HG02973 (cell line): Measurements from ENCODE around the gene MYO1G.
A peak's percentile ranks its signal among the peaks of the same experiment; 100 is the strongest.
"Not testable (repeated sequence)": the region's sequence is repeated elsewhere in the genome, so short reads cannot be mapped to it uniquely, and the experiment has no call there.

Source experiments
- ATAC-seq: cut with Tn5 transposase; IDR thresholded peaks from one replicate; pipeline ENCODE4 v1.9.1; 2021; ENCODE audit warnings: moderate library complexity; ENCODE audit not compliant: unreplicated experiment

The MYO1G gene

DNA sequence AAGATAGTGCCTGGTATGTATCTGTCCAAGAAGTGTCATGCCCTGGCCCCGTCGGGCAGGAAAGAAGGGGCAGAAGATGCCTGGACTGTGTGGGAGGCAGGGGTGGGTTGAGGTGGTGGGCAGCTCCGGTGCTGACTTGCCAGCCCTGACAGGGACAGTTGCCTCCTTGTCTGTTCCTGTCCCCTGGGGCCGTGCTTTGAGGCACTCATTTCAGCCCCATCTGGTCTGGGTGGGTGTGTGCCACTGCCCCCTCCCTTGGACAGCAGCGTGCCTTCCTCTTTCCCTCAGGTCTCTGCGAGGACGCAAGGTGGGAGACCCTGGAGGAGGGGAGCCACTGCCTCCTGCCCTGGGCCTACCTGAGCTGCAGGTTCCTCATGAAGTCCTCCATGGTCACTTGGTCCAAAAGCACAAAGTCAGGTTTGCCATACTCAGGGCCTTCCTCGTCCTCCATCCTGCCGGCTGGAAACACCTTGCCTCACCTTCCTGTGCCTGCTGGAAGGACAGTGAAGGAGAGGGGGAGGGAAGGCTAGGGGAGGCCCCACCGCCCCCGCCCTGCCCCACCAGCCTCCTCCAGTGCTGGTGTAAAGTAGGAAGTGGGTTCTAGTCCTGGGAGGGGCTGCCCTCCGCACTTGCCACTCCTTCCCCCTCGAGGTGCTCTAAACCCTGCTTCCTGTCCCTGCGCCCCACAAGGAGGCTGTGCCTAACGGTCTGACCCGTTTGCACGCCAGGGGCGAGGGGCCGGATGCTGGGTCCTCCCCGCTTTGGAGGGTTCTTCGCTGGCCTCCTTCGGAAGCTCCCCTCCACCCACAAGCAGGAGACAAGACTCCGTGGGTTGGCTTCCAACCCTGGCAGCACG, at the start of gene MYO1G:
Gene MYO1G, minus strand, starts transcription at position 505 of the 856 bp plus-strand sequence. Its CDS starts 54 bp downstream, at position 451.
- ATAC-seq: peak; percentile 48

- ATAC-seq: no peak
Observed at GRCh38 chr7:45028138-45028919, 49.5 kb upstream of the MYO1G start.

DNA sequence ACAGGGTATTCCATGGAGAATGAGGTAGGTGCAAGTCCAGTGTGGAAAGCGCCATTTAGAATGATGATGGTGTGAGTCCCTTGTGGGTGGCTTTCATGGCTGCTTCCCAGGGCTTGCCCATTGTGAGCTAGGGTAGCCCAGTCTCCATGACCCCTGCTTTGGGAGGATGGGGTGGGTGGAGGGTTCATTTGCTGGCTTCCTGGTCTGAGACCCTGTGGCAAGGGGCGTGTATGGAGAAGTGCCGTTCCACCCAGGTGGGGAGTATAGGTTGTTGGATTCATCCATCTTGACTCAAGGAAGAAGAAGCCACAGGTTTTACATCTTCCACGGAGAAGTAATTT, 48.9 kb upstream of the MYO1G start:
- no peak for ATAC-seq

GRCh38 chr7:45026984-45027773, 48.4 kb upstream of the MYO1G start:
- peak; percentile 42 for ATAC-seq

DNA sequence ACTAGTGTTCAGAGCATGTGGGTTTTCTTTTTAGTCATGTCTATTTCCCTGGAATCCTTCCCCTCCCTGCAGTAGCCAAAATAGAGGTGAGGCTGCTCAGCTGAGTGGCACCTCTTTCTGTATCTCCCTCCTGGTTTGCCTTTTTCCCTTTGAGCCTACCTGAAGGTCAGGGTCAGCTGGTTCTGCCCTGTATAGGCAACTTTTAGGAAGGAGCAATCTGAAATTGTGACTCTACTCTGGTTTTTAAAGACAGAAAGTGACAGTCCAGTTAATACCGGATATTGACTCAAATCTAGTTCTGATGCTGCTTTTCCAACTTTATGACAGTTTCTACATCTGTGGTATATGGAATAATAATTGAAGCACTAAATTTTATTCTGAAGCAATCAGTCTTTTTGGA, 47.2 kb upstream of the MYO1G start:
- no peak for ATAC-seq

GRCh38 chr7:45025473-45025872, 46.7 kb upstream of the MYO1G start:
- not testable (repeated sequence) for ATAC-seq

DNA sequence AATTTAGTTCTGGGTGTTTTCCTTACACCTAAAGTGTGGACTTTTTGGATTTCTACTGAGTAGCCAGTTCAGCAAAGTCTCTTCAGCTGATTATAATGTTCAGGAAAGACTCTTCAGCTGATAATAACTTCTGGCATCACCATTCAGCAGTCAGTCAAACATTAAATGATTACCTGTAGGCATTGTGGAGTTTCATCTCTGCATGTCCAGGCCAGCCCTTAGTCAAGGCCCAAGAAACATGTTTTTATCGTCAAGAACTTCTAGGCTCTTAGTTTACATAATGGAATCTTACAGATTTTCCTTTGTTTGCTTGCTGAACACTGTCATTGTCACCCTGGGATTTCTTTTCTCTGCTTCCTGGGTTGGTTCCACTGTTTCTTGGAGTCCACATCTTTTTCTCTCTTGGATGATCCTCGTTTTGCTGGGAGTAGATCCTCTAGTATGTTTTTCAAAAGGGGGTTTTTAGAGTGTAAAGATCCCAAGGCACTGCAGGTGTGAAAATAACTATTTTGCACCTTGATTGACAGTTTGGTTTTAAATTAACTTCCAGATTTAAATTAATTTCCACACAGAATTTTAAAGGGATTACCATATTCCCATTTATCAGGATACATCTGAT, 45.4 kb upstream of the MYO1G start:
- no peak for ATAC-seq

DNA sequence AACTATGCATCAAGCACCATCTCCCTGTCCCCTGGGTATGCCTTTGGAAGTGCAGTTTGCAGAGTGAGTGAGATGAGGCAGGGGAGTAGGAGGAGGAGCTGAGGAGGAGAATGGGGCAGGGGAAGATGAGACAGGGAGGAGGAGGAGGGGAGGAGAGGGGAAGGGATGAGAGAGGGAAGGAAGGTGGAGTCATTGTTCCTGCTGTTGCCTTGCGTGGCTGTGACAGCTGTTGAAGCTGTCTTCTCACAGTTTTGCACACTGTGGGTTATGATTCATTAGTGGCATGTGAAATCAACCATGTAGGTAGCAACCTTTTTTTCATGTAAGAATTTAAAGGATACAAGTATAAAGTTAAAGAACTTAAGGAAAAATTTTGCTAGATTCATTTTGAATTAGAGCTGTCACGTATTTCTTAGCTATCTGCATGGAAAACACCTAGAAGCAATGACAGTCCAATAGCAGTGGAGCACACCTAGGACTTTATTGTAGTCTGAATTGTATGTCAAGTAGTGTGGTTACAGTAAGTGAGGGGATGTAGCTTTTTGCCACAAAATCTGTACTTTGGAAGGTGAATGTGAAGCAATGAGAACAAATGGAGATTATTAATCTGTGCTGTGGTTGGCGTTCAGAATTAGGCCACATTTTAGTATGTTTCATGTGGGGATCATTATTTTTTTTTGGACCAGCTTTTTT, 42.9 kb upstream of the MYO1G start:
- ATAC-seq: peak; percentile 61

DNA sequence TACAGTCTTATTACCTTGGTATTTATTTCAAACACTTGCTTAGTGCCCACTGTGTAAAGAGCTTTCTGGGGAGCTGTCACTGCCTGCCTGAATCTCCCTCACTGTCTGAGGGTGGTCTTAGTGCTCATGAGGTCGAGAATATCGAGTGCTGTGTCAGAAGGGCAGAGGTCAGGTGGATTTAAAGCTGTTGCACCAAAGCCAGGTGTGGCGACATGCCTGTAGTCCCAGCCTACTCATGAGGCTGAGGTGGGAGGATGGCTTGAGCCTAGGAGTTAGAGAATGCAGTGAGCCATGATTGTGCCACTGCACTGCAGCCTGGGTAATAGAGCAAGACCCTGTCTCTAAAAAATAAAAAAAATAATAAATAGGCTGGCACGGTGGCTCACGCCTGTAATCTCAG, 42.1 kb upstream of the MYO1G start:
- ATAC-seq: no peak

DNA sequence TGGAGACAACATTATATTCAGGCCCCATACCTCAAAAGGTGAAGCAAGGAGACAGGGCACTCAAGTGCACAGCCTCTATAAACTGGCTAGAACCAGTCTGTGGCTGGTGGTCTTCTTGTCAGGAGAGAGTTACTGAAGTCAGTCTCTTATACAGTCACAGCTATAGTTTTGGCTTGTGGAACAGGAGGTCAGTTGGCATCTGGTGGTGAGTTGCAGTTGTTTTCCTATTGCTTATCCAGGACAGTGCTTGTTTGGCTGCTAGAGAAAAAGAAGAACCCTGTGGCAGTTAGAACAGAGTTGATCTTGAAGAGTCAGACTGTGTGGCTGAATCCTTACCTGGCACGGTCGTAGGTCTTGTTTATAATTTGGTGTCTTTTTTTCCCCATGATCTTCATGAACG, 38.4 kb upstream of the MYO1G start:
- ATAC-seq: no peak

- ATAC-seq: no peak
Observed at GRCh38 chr7:45015313-45015712, 36.5 kb upstream of the MYO1G start.

GRCh38 chr7:45013465-45013967, 34.7 kb upstream of the MYO1G start:
- no peak for ATAC-seq

DNA sequence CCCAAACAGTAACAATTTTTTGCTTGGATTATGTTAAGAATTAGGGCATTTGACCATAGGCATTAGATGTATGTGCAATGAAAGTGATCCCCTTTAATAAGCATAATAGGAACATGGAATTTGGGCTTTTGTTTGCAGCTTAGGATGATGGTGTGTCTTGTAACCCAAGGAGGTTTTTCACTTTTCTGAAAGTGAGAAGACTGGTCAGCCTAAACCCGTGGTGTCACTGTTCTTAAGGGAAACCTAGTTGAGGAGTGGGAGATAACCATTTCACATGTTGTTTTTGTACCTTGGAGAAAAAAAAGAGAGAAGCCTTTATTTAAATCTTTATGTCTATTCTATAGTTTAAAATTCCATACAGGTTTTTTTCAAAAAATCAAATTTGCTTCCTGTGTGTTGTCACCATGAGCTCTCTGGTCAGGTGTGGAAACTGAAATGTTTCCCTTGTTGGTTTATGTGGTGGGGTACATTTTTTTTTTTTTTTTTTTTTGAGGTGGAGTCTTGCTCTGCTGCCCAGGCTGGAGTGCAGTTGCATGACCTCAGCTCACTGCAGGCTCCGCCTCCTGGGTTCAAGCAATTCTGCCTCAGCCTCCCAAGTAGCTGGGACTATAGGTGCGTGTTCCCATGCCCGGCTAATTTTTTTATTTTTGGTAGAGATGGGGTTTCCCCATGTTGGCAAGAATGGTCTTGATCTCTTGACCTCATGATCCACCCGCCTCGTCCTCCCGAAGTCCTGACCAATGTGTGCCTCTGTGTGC, 28.9 kb upstream of the MYO1G start:
- ATAC-seq: peak; percentile 40

DNA sequence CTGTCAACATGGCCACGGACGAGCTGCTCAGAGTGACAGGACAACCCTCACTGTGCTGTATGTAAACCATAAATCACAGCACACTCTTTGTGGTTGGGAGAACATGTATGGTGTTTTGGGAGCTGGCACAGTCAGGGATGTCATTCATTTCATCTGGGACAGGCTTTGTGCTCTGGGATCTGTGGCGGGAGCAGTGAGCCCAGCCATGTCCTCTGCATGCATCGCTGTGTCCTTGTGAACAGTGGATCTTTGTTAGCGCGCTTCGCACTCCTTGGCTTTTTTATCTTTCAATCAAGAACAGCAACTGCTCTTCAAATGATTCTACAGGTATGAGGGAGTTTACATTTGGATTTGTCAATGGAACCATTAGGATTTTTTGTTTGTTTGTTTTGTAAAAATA, 28.3 kb upstream of the MYO1G start:
- ATAC-seq: no peak

DNA sequence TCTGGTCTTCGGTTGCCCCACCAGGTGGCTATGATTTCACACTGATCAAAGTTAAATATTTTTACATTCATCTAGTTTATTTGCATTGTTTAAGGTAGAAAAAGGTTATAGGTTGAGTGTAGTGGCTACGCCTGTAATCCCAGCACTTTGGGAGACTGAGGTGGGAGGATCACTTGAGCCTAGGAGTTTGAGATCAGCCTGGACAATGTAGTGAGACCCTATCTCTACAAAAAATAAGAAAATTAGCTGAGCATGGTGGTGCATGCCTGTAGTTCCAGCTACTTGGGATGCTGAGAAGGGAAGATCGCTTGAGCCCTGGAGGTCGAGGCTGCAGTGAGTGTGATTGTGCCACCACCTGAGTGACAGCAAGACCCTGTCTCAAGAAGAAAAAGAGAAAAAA, 25.0 kb upstream of the MYO1G start:
- ATAC-seq: no peak

GRCh38 chr7:45001826-45002225, 23.0 kb upstream of the MYO1G start:
- no peak for ATAC-seq

- peak; percentile 18 for ATAC-seq
Observed at GRCh38 chr7:45001138-45001694, 22.4 kb upstream of the MYO1G start.

DNA sequence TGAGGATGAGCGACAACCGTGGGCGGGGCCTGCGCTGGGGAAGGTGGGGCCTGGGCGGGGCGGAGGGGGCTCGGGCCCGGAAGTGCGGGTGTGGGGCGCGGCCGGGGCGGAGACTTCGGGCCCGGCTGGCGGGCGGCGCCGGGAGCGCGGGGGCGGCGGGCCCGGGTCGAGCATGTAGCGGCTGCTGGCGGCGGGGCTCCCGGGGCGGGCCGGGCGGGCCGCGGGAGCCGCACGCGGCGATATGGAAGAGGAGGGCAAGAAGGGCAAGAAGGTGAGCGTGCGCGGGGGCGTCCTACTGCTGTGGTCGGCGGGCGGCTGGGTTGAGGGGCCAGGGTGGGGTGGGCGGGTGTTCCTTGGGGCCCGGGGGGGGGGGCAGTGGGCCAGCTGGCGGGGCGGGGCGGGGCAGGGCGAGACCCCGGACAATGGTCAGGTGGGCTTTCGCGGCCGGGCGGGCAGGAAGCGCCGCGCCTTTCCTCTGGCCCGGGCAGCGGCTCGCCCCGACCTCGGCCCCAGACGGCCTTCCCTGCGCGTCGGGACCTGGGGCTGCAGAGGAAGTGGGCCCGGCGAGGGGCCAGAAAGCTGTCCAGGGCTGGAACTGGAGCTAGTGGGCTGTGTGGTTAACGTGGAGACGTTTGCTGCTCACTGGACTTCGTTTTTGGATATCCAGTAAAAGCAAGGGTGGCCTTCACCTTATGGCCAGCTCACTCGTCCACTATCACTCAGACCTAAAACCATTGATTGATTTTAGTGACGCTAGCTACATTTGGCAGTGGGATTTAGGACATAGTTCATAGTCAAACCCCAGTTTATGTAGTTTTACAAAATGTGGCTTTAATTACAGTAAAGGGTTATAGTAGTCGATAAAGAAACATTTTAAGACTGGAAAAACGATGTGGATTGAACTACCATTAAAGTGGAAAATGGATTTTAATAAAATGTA, 21.5 kb upstream of the MYO1G start, which contains the start of gene CCM2:
Gene CCM2, plus strand, starts transcription at position 109 of the 940 bp plus-strand sequence. Its CDS starts 133 bp downstream, at position 242.
- peak; percentile 5 for ATAC-seq
